ENCODE results near the gene VSNL1.
"Not testable (repeated sequence)": the region's sequence is repeated elsewhere in the genome, so short reads cannot be mapped to it uniquely, and the experiment has no call there.

The VSNL1 gene

DNA sequence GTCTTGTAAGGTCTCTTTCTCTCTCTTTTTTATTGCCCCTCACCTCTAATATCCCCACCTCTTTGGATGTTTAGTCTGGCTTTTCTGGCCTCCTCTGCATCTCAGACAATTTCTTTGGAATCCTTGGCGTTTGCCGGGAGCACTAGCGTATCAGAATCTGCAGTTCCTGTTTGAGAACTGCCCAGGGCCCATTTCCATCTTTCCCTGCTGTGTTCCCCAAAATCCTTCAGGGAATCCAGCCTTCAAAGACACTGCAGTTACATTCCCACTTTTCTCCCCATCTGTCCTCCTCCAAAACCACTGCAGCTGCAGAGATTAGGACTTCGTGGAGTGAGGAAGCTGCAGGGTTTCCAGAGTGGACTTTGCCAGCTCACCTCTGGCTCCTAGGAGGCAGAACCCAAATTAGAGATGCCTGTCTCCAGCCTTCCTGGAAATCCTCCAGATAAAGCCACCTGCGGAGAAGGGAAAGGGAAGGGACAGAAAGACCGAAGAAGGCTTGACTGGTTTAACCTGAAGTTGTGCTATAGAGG is 2.7 kb downstream of the VSNL1 start:
- DNase-seq = peak in 1 of 2 experiments; percentile 47

DNA sequence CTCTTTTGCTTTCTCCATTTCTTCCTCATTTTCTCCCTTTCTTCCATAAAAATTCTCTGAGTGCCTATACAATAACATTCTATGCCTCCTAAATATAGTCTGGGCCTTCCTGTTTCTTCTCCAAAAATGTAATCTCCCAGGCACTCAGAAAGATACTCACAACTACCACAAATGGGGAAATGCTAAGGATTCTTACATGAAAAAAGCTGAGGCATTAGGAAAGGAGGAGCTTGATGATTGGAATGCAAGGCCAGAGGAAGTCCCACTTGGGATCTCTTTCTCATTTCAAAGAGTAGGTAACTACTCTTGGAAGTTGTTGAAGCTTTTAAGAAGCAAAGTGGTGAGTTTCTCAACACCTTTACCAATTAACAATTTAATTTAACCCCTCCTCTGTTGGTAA is 3.4 kb downstream of the VSNL1 start:
- DNase-seq = no peak

GRCh38 chr2:17544256-17544655 is 3.8 kb downstream of the VSNL1 start:
- DNase-seq = no peak

GRCh38 chr2:17545680-17546613 is 5.5 kb downstream of the VSNL1 start:
- DNase-seq = no peak

DNA sequence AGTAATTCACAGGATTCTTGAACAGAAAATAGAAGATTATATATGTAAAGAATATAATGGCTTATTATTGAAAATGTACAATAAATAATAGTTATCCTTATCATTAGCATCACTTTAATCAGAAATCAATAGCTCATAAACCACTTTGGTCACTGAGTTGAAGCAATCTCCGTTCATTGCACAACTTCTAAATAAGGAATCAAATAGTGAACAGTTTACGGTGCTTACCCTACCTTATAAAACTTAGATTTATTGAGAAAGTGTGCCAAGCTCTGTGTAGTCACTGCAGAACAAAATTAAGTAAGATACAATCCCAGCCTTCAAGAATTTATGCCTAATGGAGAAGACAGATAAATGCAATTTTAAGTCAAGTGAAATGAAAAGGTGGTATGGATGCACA is 6.7 kb downstream of the VSNL1 start:
- no peak for DNase-seq

DNA sequence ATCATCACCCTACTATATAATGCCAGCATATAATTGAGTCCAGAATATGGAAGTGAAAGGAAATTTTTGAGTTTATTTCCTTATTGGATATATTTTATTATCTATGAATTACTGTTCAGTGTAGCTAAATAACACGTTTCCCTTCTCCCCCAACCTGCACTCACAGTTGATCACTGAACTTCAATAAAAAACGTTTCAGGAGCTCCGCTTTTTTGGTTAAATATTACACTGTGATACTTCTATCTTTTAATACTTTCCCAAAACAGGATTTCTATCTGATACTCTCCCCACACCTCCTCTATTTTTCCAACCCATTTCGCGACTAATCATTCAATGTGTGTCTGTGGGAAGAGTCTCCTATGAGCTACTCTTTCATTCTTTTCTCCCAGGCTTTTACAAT is 7.2 kb downstream of the VSNL1 start:
- no peak for DNase-seq

DNA sequence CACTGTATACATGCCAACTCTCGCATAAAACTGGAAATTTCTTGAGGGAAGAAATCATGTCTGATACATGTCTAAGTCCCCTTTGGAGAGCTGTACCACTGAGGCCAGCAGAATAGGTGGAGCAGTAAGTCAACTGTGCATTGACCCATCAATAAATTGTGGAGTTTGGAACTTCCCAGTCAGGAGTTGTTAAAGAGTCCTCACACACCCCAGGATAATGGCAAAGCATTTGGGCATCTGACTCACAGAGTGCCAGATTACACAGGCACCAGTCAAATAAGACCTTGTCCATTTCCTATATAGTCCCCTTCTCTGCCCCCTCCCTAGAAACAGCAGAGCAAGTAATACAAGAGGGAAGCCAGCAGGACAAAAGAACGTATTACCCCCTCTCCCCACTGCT is 10.4 kb downstream of the VSNL1 start:
- DNase-seq = no peak

DNA sequence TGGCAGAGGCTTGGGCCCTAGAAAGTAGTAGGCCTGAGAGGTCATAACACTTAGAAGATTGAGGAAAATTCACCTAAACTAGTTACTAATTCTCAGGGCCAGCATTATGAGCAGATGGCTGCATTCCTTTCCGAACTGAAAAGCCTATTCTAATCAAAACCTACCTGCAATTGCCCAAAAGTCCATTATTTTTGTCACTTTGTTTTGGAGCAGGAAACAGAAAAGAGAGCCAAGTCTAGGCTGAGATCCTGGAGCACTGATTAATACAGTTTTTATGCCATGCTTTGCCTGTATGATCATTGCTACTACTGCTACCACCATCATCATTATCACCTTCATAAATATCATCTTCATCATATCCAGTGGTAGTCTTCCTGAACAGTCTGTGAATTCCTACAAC is 14.7 kb downstream of the VSNL1 start:
- no peak for DNase-seq

DNA sequence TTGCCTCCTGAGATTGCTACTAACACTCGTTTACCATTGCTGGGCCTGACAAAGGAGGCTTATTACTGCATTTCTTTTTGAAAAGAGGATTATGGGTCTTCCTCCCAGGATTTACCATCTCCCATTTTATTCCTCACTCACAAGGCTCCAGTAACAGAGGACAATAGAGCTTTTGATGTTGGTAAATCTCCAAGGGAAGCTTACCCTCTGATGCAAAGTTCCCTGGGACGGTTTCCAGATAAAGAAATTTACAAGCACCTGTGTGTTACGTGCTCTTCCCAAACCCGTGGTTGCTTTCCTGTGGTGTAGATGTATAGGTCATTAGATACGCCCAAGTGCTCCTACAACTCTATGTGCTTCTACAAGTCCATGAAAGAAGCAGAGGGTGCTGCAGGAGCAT is 17.1 kb downstream of the VSNL1 start:
- DNase-seq = no peak

- no peak for DNase-seq
Observed at GRCh38 chr2:17558053-17558452, 17.6 kb downstream of the VSNL1 start.

DNA sequence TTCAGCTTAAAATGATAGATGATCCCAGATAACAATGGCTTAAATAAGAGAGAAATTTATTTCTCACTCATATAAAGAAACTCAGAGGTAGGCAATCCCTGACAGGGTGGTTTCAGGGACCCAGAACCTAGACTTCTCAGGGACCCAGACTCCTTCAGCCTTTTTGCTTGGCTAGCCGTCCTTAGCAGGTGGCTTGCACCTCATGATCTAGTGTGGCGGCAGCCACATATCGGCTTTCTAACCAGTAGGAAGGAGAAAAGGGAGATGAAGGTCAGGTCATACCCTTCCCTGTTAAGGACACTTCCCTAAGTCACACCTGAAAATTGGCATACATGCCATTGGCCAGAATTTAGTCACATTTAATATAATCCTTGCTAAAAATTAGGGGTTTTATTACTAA is 18.4 kb downstream of the VSNL1 start:
- no peak for DNase-seq

DNA sequence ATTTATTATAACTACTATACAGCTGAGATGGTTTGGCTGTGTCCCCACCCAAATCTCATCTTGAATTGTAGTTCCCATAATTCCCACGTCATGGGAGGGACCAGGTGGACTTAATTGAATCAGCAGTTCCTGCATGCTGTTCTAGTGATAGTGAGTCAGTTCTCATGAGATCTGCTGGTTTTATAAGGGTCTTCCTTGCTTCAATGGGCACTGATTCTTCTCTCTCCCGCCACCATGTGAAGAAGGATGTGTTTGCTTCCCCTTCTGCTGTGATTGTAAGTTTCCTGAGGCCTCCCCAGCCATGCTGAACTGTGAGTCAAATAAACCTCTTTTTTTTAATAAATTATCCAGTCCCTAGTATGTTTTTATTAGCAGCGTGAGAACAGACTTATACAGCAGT is 25.2 kb downstream of the VSNL1 start:
- DNase-seq = not testable (repeated sequence)

DNA sequence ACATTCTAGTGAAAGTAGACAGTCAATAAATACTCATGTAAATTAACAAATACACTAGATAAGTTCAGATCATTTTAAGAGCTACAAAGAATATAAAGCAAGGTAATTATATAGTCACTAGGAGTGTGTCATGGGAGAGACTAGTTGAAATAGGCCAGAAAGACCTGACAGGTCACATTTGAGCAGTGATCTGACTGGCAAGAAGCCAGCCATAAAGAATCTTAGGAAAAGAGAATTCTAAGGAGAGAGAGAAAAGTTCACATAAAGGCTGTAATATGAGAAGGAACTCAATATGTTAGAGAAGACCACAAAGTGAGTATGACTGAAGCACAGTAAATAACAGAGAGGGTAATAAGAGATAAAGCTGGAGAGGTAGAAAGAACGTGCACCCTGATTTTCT is 31.2 kb downstream of the VSNL1 start:
- DNase-seq = no peak

DNA sequence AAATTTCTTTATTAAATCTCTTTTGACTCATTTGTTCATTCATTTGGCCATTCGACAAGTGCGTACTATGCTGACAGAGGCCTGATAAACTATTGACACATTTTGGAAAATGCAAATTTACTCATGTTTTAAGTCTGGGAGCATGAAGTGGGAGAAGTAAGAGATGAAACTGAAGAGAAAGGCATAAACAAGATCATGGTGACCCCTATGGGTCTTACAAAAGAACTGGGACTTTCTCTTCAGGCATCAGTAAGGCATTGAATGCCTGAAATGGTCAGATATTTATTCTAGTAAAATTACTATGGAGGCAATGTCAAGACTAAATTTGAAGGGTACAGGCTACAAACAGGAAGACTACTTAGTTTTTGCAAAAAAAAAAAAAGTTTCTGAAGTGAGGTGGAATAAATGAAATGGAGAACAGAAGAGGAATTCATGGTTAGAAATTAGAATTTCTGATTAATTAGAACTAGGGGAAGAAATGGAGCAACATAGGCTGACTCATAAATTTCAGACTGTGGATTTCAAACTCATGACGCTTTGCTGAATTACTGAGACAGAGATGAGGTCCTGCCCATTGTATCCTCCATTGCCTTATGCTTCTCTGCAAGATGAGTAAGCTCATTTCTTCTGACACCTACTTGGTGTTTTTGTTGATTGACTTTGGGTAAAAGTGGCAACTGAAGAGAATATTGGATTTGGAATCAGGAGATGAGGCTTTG is 32.7 kb downstream of the VSNL1 start:
- DNase-seq = no peak

- no peak for DNase-seq
Observed at GRCh38 chr2:17573804-17574175, 33.3 kb downstream of the VSNL1 start.

GRCh38 chr2:17574406-17575073 is 34.0 kb downstream of the VSNL1 start:
- DNase-seq = no peak

DNA sequence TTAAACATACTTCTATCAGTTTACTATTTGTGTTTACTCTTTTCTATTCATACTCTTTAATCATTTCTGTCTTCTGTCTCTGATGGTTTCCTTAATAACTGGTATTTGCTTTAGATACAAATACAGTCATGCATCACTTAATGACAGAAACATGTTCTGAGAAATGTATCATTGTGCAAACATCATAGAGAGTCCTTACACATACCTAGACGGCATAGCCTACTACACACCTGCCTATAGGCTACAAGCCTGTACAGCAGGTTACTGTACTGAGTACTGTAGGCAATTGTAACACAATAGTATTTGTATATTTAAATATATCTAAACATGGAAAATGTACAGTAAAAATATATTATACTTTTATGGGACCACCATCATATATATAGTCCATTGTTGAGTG is 36.3 kb downstream of the VSNL1 start:
- DNase-seq = no peak

- peak; percentile 86 to 97 for DNase-seq
Observed at GRCh38 chr2:17578466-17578928, 38.0 kb downstream of the VSNL1 start.

GRCh38 chr2:17579605-17580318 is 39.3 kb downstream of the VSNL1 start:
- no peak for DNase-seq

DNA sequence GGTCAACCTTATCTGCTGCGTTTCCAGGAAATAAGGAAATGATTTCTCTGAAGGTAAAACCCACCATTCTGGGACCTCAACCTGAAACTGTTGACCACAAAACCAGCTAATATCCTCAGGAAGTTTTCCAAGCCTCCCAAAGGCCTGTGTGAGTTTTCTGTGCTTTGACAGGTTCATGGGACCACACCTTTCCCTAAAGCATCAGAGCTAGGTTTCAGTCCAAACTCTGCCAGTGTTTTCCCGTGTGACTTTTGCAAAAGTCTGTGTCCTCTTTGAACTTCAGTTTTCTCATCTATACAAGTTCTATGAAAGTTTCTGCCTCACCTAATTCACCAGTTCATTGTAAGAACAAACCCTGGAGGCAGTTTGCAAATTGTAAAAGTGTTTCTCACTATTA is 39.8 kb downstream of the VSNL1 start:
- no peak for DNase-seq

- no peak for DNase-seq
Observed at GRCh38 chr2:17581831-17582230, 41.3 kb downstream of the VSNL1 start.

- peak; percentile 90 to 92 for DNase-seq
Observed at GRCh38 chr2:17583166-17583565, 42.7 kb downstream of the VSNL1 start.

- peak; percentile 88 to 91 for DNase-seq
Observed at GRCh38 chr2:17583646-17584045, 43.1 kb downstream of the VSNL1 start.
